GM18526 (cell line): Measurements from ENCODE around the gene ARHGEF10L.

Experiments
- POLR2A ChIP-seq: IDR thresholded peaks from 3 replicates; pipeline ENCODE4 v1.6.1; 2011; ENCODE audit not compliant: insufficient read length; ENCODE audit errors: extremely low read depth

Gene ARHGEF10L

DNA sequence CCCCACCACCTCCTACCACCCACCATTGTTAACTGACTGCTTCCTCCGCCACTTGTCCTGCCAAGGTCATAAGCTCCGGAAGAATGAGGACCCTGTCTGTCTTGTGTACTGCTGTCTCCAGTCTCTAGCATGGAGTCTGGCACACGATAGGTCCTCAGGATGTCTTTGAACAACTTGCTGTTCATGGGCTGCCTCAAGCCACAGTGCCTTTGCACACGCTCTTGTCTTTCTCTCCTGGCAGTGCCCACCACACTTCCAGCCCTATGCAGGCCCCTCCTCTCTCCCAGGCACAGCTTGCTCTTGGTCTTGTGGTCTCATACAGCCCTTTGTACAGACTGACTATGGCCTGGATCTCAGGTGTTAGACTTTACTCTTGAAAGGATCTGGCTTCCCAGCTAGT, 97.6 kb downstream of the ARHGEF10L start:
- no peak for TF ChIP-seq POLR2A

DNA sequence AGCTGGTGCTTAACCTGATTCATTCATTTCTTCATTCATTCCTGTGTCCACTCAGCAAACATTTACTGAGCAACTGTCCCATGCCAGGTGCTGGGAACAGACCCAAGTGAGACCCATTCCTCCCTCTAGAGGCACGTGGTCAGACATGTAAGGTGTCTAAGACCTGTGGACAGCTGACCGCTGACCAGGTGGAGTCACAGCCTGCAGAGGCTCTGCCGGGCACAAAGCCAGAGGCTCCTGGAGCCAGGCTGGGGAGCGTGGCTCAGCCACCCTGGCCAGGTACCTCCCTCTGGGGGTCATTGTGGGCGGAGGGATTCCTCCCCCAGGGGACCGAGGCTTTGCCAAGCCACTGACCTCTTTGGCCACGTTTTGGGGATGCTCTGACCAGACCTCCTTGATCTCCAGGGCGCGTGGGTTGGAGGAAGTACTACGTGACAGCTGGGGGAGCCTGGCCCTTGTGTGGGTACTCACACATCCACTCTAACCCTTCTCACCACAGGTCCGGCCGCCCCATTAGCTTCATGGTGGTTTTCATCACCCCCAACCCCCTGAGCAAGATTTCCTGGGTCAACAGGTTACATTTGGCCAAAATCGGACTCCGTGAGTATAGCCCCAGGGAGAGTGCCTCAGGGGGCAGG, 100.3 kb downstream of the ARHGEF10L start:
- no peak for TF ChIP-seq POLR2A

DNA sequence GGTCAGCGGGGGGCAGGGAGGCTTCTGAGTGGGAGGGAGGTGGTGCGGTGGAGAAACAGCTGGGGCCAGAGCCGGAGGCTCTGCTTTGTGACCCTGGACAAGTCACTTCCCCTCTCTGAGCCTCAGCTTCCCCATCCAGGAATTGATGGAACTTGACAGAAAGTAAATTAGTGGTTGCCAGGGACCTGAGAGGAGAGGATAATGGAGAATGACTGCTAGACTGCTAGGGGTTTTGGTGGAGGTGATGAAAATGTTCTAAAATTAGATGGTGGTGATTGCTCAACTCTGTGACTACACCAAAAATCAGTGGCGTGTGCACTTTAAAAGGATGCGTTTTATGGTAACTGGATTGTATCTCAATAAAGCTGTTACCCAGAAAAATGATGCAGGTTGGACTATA, 100.9 kb downstream of the ARHGEF10L start:
- no peak for TF ChIP-seq POLR2A

DNA sequence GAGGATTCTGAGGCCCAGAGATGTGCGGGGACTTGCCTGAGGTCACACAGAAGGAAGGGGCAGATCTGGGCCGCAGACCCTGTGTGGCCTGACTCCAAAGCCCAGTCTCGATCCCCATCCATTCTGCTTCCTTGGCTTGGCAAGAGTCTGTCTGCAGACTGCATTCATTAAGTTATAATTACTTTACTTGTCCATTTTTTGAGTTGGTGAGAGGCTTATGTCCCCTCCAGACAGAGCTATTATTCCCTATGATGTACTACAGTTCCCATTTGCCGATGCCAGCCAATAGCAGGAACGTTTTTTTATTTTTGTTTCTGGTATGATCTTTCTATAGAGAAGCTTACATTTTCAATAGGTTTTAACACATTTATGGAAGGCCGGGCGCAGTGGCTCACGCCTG, 101.5 kb downstream of the ARHGEF10L start:
- no peak for TF ChIP-seq POLR2A

DNA sequence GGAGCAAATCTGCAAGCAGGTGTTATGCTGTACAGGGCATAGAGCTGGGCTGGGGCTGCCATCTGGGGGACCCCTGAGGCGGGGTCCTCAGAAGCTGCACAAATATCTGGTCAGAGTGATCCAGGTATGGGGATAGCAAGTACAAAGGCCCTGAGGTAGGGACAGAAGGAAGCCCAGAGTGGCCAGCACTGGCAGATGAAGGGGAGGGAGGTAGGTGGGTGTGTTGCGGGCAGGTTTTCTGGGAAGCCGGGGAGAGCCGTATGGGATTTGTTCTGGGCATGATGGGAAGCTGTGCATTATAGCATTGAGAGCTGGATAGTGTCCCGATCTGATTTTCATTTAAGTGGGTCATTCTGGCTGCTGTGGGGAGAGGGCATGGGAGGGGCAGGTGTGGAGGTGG, 102.7 kb downstream of the ARHGEF10L start:
- TF ChIP-seq POLR2A, result no peak

DNA sequence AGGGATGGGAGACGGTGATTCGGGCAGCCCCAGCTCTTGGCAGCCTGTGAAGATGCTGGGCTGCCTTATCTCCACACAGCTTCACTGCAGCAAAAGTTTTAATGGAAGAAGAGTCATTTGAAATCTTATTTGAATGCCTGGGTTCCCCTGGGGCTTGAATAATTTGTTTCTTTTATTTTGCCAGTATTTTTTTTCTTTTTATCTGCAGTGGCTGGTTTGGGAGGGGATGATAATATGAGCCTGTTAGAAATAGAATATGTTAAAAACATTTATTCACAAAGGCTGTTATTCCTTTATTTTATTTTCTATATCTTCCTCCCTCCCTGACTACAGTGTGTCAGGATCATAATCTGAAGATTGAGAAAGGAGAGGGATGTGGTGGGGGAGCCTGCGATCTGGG, 103.4 kb downstream of the ARHGEF10L start:
- TF ChIP-seq POLR2A, result no peak

DNA sequence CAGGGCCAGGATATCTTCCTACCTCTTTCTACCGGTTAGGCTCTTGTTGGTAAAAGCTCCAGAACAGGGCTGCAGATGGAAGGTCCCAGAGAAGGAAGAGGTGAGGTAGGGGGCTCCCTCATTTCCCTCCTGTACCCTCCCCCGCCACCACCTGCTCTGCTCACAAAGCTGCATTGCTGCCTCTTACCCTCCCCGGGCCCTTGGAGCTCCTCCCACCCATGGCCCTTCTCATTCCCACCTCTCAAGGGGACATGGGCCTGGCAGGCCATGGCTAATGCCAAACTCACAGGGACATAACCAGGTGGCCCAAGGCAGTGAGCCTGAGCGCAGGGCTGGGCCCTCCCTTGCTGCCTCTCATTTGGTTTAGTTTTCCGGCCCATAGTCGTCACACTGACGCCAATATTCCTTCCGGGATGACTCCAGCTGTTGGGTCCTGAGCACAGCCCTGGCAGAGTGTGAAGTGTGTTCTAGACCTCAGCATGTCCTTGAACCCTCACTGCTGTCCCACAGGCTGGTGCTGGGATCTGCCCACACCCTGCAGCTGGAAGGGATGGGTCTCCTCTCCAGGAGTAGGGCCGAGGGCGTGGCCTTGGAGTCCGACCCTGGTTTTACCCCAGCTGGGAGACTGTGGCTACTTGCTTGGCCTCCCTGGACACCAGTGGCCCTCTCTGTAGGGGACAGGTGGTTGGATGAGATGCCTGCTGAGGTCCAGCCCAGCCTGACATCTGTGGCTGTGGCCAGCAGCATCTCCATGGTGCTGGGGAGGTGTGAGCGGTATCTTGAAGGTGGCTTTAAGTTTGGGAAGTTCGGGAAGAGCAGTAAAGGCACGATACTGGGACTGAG, 104.6 kb downstream of the ARHGEF10L start:
- no peak for TF ChIP-seq POLR2A

DNA sequence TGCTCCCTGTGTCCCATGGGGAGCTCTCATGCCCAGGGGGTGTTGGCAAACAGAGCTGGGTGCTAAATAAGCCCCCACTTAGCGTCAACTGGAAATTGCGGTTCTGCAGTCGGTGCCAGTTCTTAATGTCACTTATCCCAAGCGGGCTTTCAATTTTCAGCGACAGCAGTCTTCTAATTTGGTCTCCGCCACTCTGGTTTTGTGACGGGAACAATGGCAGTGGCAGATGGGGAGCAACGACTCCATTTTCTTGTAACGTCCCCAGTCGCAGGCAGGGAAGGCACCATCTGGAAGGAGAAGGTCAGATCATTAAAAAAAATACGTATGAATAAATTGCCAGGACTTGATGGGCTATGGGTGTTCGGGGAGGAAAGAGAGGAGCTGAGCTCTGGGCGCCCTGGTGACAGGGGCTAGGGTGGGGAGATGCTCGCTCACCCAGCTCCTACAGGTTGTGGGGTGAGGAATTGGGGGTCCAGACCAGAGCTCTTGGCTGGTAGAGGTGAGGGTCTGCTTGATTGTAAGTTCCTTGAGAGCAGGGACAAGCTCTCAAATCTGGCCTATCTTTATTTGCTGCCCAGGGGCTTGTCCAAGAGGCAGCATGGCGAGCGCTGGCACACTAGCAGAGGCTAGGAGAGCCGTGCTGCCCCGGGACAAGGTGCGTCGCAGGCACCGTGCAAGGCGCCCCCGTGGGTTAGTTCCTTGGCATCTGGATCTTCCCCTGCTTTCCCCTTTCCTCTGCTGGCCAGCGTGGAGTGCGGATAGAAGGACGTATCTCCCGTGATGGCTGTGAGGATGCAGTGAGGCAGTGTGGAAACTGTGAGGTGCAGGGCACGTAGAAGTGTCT, 105.8 kb downstream of the ARHGEF10L start:
- TF ChIP-seq POLR2A, result no peak

DNA sequence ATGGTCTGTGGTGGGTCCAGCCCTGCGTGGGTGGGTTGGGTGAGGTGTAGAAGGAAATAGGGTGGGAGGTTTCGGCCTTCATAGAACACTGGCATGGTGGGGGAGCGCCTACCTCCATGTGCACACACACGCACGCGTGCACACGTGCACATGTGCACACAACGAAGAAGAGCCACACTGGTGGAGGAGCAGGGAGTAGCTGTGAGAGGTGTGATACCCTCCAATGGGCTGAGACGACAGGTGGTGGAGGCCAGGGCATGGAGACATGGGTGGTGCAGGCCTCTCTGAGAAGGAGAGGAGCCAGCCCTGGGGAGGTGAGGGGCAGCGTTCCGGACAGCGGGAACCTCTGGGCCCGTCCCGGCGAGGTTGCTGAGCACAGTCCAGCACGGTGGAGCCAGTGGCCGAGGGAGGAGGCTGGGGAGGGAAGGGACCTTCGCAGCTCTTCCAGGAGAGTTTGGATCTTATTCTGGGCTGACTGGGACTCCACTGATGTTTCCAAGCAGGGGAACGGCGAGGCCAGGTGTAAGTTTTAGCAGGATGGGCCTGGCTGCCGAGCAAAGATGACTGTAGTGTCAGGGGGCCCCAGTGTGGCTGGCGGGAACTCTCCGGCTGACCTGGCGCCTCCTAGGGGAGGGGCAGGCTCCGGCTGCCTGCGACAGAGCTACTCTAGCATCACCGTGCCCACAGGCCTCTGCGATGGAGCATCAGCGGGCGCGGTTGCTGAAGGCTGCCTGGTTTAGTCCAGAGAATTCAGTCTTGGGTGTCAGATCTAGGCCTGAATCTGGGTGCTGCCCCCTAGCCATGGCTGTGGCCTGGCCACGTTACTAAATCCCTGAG, 107.2 kb downstream of the ARHGEF10L start:
- TF ChIP-seq POLR2A, result no peak

DNA sequence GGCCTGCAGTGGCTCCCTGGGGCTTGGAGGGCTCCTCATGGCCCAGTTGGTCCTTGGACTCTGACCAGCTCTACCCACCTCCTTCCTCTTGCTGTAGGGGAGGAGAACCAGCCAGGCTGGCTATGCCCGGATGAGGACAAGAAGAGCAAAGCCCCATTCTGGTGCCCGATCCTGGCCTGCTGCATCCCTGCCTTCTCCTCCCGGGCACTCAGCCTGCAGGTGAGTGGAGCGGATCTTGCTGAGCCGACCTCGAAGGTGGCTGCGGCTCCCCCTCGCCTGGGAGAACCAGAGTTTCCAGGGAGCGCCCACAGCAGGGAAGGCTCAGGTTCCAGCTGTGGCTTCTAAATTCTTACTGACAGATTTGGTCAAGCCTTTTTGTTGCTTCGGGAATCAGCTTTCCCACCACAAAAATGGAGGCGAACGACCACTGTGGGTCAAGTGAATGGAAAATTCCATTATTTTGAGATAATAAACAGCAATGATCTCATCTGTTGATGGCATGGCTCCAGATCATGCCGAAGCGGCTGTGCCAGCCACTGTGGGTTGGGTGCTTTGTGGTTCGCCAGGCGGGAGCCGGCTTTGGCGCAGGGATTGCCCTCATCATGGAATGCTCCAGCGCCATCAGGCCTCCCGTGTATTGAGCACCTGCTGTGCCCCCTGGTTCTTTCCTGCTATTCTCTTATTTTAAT, 109.1 kb downstream of the ARHGEF10L start:
- TF ChIP-seq POLR2A, result no peak

DNA sequence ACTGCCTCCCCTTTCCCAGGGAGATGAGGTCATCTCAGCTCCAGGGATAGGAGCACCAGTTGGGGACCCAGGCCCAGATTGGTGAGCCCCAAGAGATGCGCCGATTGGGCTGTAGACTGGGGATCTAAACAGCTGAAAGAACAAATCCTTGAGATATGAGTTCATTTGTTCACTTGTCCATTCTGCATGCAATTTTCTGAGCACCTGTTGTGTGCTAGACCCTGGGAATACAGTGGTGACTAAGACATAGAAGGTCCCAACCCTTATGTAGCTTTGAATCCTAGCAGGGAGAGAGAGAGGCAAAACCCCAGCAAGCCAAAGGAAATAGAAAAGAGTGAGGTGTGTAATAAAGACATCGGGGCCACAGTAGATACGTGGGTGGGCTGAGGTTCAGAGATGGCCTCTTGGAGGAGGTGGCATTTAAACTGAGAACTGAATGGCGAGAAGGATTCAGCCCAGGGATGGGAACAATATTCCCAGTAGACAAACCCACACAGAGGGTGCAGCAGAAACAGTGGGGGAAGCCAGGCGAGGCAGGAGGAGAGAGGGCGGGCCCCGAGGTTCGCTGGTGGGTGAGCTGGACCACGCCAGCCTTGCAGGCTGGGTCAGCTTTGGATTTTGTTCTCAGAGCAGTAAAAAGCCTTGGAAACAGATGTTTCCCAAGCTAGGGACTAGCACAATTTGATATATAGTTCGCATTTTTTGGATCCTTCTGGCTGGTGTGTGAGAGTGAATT, 110.0 kb downstream of the ARHGEF10L start:
- no peak for TF ChIP-seq POLR2A

DNA sequence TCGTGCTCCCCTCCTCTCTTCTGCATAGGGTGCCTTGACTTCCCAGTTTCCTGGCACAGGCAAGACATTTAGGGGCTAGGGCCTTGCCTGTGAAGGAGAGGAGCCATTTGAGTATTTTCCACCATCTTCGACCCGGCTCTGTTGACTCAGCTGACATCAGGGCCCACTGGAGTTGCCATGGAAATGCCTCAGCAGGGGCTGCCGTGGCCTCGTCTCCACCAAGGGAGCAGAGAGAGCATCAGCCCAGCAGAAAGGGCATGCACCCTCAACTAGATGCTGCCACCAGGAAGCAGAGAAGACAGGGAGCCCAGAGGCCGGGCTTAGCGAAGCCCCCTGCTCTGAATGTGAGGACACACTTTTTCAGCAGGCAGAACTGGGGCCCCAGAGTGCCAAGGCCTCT, 113.8 kb downstream of the ARHGEF10L start:
- no peak for TF ChIP-seq POLR2A

DNA sequence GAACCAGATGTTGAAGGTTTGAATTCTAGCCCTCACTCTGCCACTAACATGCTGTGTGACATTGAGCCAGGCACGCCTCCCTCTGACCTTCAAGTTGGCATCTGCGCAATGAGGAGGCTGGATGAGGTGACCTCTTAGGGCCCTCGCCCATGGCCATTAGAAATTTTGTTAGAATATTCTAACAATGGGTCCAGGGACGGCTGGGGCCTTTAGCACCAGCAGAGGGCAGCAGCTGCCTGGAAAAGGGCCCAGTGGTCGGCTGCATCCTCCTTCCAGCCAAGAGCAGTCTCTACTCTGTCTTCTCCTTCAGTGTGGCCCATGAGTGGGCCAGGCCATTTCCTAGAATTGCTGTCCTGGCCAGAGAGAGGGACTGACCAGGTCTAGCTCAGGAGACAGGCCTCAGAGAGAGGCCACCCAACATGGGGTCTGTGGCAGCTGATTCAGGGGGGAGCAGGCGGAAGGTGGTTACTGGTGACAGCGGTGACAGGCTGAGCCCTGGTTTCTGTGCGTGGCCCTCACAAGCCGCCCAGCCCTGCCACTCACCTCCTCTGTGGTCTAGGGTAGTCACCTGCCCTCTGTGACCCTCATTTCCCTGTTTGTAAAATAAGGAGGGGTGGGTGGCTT, 114.3 kb downstream of the ARHGEF10L start:
- no peak for TF ChIP-seq POLR2A
